Mesenteric fat pad (tissue), 1 donor: ENCODE results near the gene NPAS1. TPM values are rescaled to one million over a fixed set of nuclear protein-coding genes. Genes with fewer than 3 reads are reported as not detected.
"Not testable (repeated sequence)": the region's sequence is repeated elsewhere in the genome, so short reads cannot be mapped to it uniquely, and the experiment has no call there.

Experiments used
- DNase-seq: peaks from one replicate; pipeline ENCODE4 v3.0.0-alpha.2; 2020; ENCODE audit warnings: low spot score
- total RNA-seq: library from RNA; stranded (reverse); fragmentation: NEBNext Ultra II Directional; extraction: Animal tissue kit (Norgen Biotek cat#: 25700); gene quantifications from one replicate; pipeline ENCODE4 v1.2.1, GENCODE V29; 2021
- donor health status: DM: yes; HTN: yes; CAD: no.

The NPAS1 gene
- total RNA-seq, 1 donor from 2014 or later, result not detected

- no peak for DNase-seq
Measured at GRCh38 chr19:47044946-47045866, 25.6 kb downstream of the NPAS1 start.

- no peak for DNase-seq
Measured at GRCh38 chr19:47045867-47046470, 26.3 kb downstream of the NPAS1 start.

- DNase-seq, result no peak
Measured at GRCh38 chr19:47047272-47047762, 27.7 kb downstream of the NPAS1 start.

- DNase-seq, result no peak
Measured at GRCh38 chr19:47047763-47048405, 28.2 kb downstream of the NPAS1 start.

GRCh38 chr19:47049307-47049700, 29.7 kb downstream of the NPAS1 start:
- DNase-seq, result no peak

- not testable (repeated sequence) for DNase-seq
Measured at GRCh38 chr19:47050562-47050961, 30.9 kb downstream of the NPAS1 start.

GRCh38 chr19:47056411-47056810, 36.8 kb downstream of the NPAS1 start:
- DNase-seq, result no peak

GRCh38 chr19:47057328-47057727, 37.7 kb downstream of the NPAS1 start:
- DNase-seq, result no peak

- DNase-seq, result no peak
Measured at GRCh38 chr19:47058621-47059022, 39.0 kb downstream of the NPAS1 start.

- DNase-seq, result no peak
Measured at GRCh38 chr19:47063874-47064273, 44.2 kb downstream of the NPAS1 start.

- DNase-seq, result no peak
Measured at GRCh38 chr19:47065242-47065641, 45.6 kb downstream of the NPAS1 start.

GRCh38 chr19:47066376-47067214, 47.0 kb downstream of the NPAS1 start:
- no peak for DNase-seq

GRCh38 chr19:47067215-47067847, 47.7 kb downstream of the NPAS1 start:
- no peak for DNase-seq

- no peak for DNase-seq
Measured at GRCh38 chr19:47068246-47068645, 48.6 kb downstream of the NPAS1 start.

GRCh38 chr19:47068876-47069406, 49.3 kb downstream of the NPAS1 start:
- DNase-seq, result no peak

- no peak for DNase-seq
Measured at GRCh38 chr19:47069795-47070194, 50.2 kb downstream of the NPAS1 start.

GRCh38 chr19:47070756-47071155, 51.1 kb downstream of the NPAS1 start:
- DNase-seq, result no peak

- DNase-seq, result no peak
Measured at GRCh38 chr19:47071731-47072130, 52.1 kb downstream of the NPAS1 start.

- DNase-seq, result no peak
Measured at GRCh38 chr19:47072323-47072722, 52.7 kb downstream of the NPAS1 start.

GRCh38 chr19:47073574-47073973, 53.9 kb downstream of the NPAS1 start:
- no peak for DNase-seq
